Right lobe of liver (tissue), 6 donors: ENCODE data around the gene SAMD4A. TPM values are rescaled to one million over a fixed set of nuclear protein-coding genes. Genes with fewer than 3 reads are reported as not detected.

Source experiments
- ATAC-seq, 4 donors: fragments of 200-7000 bp; cut with Tn5 transposase; one replicate each; pipeline ENCODE4 v1.9.1; 2020; ENCODE audit warnings: mild to moderate bottlenecking in 4 of 4, moderate library complexity in 4 of 4
- DNase-seq, 3 donors: peaks; one replicate each; pipeline ENCODE4 v3.0.0-alpha.2; 2020
- H3K27ac ChIP-seq, 3 donors: fragments of 200-600 bp; one replicate each; pipeline ENCODE4 v1.8.0; 2022
- H3K27me3 ChIP-seq, 2 donors: fragments of 200-600 bp; one replicate each; pipeline ENCODE4 v1.8.0; 2022
- H3K36me3 ChIP-seq, 4 donors: fragments of 200-600 bp; sonication (generic) in 1 of 4; one replicate each; pipeline versions ENCODE4 v1.5.1 to v1.8.0; 2017 to 2022; ENCODE audit warnings: control low read depth in 1 of 4
- H3K4me1 ChIP-seq, 4 donors: fragments of 200-600 bp; sonication (generic) in 1 of 4; one replicate each; pipeline versions ENCODE4 v1.5.1 to v1.8.0; 2017 to 2022; ENCODE audit warnings: control low read depth in 1 of 4
- H3K4me3 ChIP-seq, 3 donors: fragments of 200-600 bp; one replicate each; pipeline ENCODE4 v1.8.0; 2022
- H3K9me3 ChIP-seq, 4 donors: fragments of 200-600 bp; sonication (generic) in 1 of 4; one replicate each; pipeline versions ENCODE4 v1.5.1 to v1.8.0; 2017 to 2022; ENCODE audit warnings: control low read depth in 1 of 4
- CTCF ChIP-seq, 4 donors: fragments of 200-600 bp in 3 of 4; fragments of 450-650 bp in 1 of 4; IDR thresholded peaks; one replicate each; pipeline versions ENCODE4 v1.5.1 to v1.8.0; 2016 to 2022; ENCODE audit warnings: antibody characterized with exemption in 4 of 4, mild to moderate bottlenecking in 2 of 4
- POLR2A ChIP-seq: fragments of 450-650 bp; IDR thresholded peaks from one replicate; pipeline ENCODE4 v1.6.1; 2017; ENCODE audit warnings: antibody characterized with exemption, mild to moderate bottlenecking
- WGBS: methylation state at CpG from one replicate; pipeline ENCODE4 v1.1.6; 2018; ENCODE audit warnings: low coverage, low lambda C conversion rate; ENCODE audit not compliant: insufficient coverage; ENCODE audit errors: missing lambda C conversion rate; 5-methylcytosine and 5-hydroxymethylcytosine counted together
- intact Hi-C, 2 donors: fragments of 100-400 bp; cut with DNase I; formaldehyde crosslinking; loops; one replicate each; pipeline versions ENCODE4 v1.11.2 to v1.14.1; 2022
- total RNA-seq, 6 experiments: library from RNA; depleted of rRNA in 2 of 6; stranded (reverse); fragments of >200 nt in 2 of 6; fragmentation: NEBNext Ultra II Directional in 3 of 6; extraction: Animal tissue kit (Norgen Biotek cat#: 25700) in 3 of 6; gene quantifications; one replicate each; pipeline versions ENCODE4 v1.1.0 to v1.2.4, GENCODE V29; 2016 to 2023
- donor health status: DM: no; HTN: yes; CAD: no.
- donor health status: DM: no; HTN: no; CAD: no.
- donor health status: DM: no; HTN: no; CAD: no.
- donor health status: DM: no; HTN: yes; CAD: no.
- donor health status: DM: no; HTN: yes; CAD: no.

SAMD4A gene
- total RNA-seq, 6 experiments from 2014 or later = 16.7 to 31.9 (median 21.1) TPM

GRCh38 chr14:54593860-54594259 is 26.9 kb downstream of the SAMD4A start:
- Histone ChIP-seq H3K27me3 (no peaks in the 10 kb centered on the region), H3K9me3 (no peaks in the 10 kb centered on the region), H3K4me1 (no peaks in the 10 kb centered on the region), H3K36me3 (no peaks in the 10 kb centered on the region), H3K27ac (no peak overlapping the region), H3K4me3 (no peak overlapping the region)
- WGBS = no CpG with 5 or more reads among the region's 1 CpG
- DNase-seq (no peak), ATAC-seq (no peak)
- TF ChIP-seq CTCF (IDR thresholded peaks at IDR 0.05) = no peak
- TF ChIP-seq POLR2A = no peak
- intact Hi-C loops = no loop called here

- TF ChIP-seq CTCF (IDR thresholded peaks at IDR 0.05) (no peak), POLR2A (no peak)
- WGBS = 94% methylated on average over 1 of the region's 1 CpG
- Histone ChIP-seq H3K9me3 (no peaks in the 10 kb centered on the region), H3K4me1 (no peaks in the 10 kb centered on the region), H3K27me3 (no peaks in the 10 kb centered on the region), H3K36me3 (no peaks in the 10 kb centered on the region), H3K4me3 (no peak overlapping the region), H3K27ac (no peak overlapping the region)
- ATAC-seq (no peak), DNase-seq (no peak)
- intact Hi-C loops = no loop called here
These were observed 27.6 kb downstream of the SAMD4A start for GRCh38 chr14:54594537-54594936.

- intact Hi-C loops = no loop called here
- no peaks in the 10 kb centered on the region for H3K27me3 ChIP-seq
- DNase-seq = no peak
- no peak for TF ChIP-seq POLR2A
- peaks cover 0 to 2% (median 0%) of the 10 kb centered on the region in 4 donors for H3K4me1 ChIP-seq
- no peaks in the 10 kb centered on the region for H3K9me3 ChIP-seq
- no peak for ATAC-seq
- H3K27ac ChIP-seq = no peak overlapping the region
- H3K36me3 ChIP-seq = no peaks in the 10 kb centered on the region
- WGBS = 69% methylated on average over 5 of the region's 5 CpGs
- H3K4me3 ChIP-seq = no peak overlapping the region
These were observed 31.0 kb downstream of the SAMD4A start for GRCh38 chr14:54597795-54598443.

- intact Hi-C loops = no loop called here
- no peak for DNase-seq
- WGBS = 10% methylated on average over 1 of the region's 1 CpG
- Histone ChIP-seq H3K36me3 (no peaks in the 10 kb centered on the region), H3K9me3 (no peaks in the 10 kb centered on the region), H3K4me3 (no peak overlapping the region), H3K27me3 (no peaks in the 10 kb centered on the region), H3K27ac (no peak overlapping the region), H3K4me1 (peaks cover 0 to 10% (median 0%) of the 10 kb centered on the region in 4 donors)
- ATAC-seq = no peak
- TF ChIP-seq POLR2A (no peak), CTCF (IDR thresholded peaks at IDR 0.05) (no peak)
These were observed 33.2 kb downstream of the SAMD4A start for GRCh38 chr14:54599966-54600716.

- H3K9me3 ChIP-seq = no peaks in the 10 kb centered on the region
- no peak overlapping the region for H3K27ac ChIP-seq
- intact Hi-C loops = no loop called here
- H3K36me3 ChIP-seq = no peaks in the 10 kb centered on the region
- no peak for TF ChIP-seq CTCF (IDR thresholded peaks at IDR 0.05)
- TF ChIP-seq POLR2A = no peak
- H3K4me1 ChIP-seq = peaks cover 0 to 10% (median 0%) of the 10 kb centered on the region in 4 donors
- H3K4me3 ChIP-seq = no peak overlapping the region
- ATAC-seq (no peak), DNase-seq (no peak)
- WGBS = no CpG with 5 or more reads among the region's 3 CpGs
- no peaks in the 10 kb centered on the region for H3K27me3 ChIP-seq
These were observed 33.8 kb downstream of the SAMD4A start for GRCh38 chr14:54600717-54601109.
